GM19467 (cell line): ENCODE data around the gene PIK3CD.

Experiments used
- ATAC-seq: cut with Tn5 transposase; IDR thresholded peaks from one replicate; pipeline ENCODE4 v1.9.1; 2021; ENCODE audit warnings: mild to moderate bottlenecking, moderate library complexity; ENCODE audit not compliant: unreplicated experiment

The PIK3CD gene

GRCh38 chr1:9716404-9717192, 65.1 kb downstream of the PIK3CD start:
- ATAC-seq: no peak

GRCh38 chr1:9717193-9718005, 65.9 kb downstream of the PIK3CD start:
- ATAC-seq: no peak

GRCh38 chr1:9718006-9718680, 66.6 kb downstream of the PIK3CD start:
- no peak for ATAC-seq

GRCh38 chr1:9719978-9720722, 68.6 kb downstream of the PIK3CD start:
- no peak for ATAC-seq

- no peak for ATAC-seq
These were observed 69.5 kb downstream of the PIK3CD start for GRCh38 chr1:9720785-9721605.

GRCh38 chr1:9721606-9722377, 70.3 kb downstream of the PIK3CD start:
- no peak for ATAC-seq

GRCh38 chr1:9722378-9722749, 70.8 kb downstream of the PIK3CD start:
- no peak for ATAC-seq

- no peak for ATAC-seq
These were observed 71.7 kb downstream of the PIK3CD start for GRCh38 chr1:9723068-9723805.

- ATAC-seq: no peak
These were observed 72.4 kb downstream of the PIK3CD start for GRCh38 chr1:9723926-9724325.

GRCh38 chr1:9724706-9725476, 73.4 kb downstream of the PIK3CD start:
- no peak for ATAC-seq

- ATAC-seq: no peak
These were observed 74.9 kb downstream of the PIK3CD start for GRCh38 chr1:9726406-9726805.

- ATAC-seq: no peak
These were observed 75.5 kb downstream of the PIK3CD start for GRCh38 chr1:9726905-9727595.

GRCh38 chr1:9728451-9729295, 77.1 kb downstream of the PIK3CD start:
- ATAC-seq: no peak

- ATAC-seq: no peak
These were observed 78.0 kb downstream of the PIK3CD start for GRCh38 chr1:9729523-9729922.

GRCh38 chr1:9730096-9730901, 78.8 kb downstream of the PIK3CD start:
- no peak for ATAC-seq
